Keratinocyte (primary cell): Measurements from ENCODE around the gene CGNL1. TPM values are rescaled to one million over a fixed set of nuclear protein-coding genes. Genes with fewer than 3 reads are reported as not detected.

Experiments
- DNase-seq: peaks from one replicate; pipeline ENCODE4 v3.0.0-alpha.2; 2011; ENCODE audit warnings: low read depth, missing footprints, low spot score
- FAIRE-seq: peaks from 2 replicates; lab custom pipeline; 2011; peaks lifted over from hg19 to GRCh38; lab: Jason Lieb, UNC
- H2AFZ ChIP-seq: 2 replicates; pipeline ENCODE4 v1.6.0; 2012; ENCODE audit warnings: low read length, control low read depth, inconsistent platforms; ENCODE audit not compliant: control insufficient read depth
- H3K27ac ChIP-seq: 2 replicates; pipeline ENCODE4 v1.5.1; 2011; ENCODE audit warnings: low read length; ENCODE audit not compliant: control insufficient read depth, insufficient read depth
- H3K27me3 ChIP-seq: 3 replicates; pipeline ENCODE4 v1.6.0; 2011; ENCODE audit warnings: low read length; ENCODE audit not compliant: control insufficient read depth, insufficient read depth; ENCODE audit errors: extremely low read depth
- H3K36me3 ChIP-seq, 2 experiments: 2 replicates in 1 of 2; 3 replicates in 1 of 2; pipeline ENCODE4 v1.5.1; 2011; ENCODE audit warnings: low read length in 2 of 2, mild to moderate bottlenecking in 1 of 2; ENCODE audit not compliant: control insufficient read depth in 2 of 2, insufficient read depth in 2 of 2; ENCODE audit errors: extremely low read depth in 1 of 2
- H3K4me1 ChIP-seq: 3 replicates; pipeline ENCODE4 v1.5.1; 2011; ENCODE audit warnings: low read length; ENCODE audit not compliant: control insufficient read depth, insufficient read depth; ENCODE audit errors: extremely low read depth
- H3K4me2 ChIP-seq: 3 replicates; pipeline ENCODE4 v1.6.0; 2011; ENCODE audit warnings: low read depth, low read length; ENCODE audit not compliant: control insufficient read depth, insufficient read depth; ENCODE audit errors: extremely low read depth
- H3K4me3 ChIP-seq, 3 experiments: fragments of 200-600 bp in 1 of 3; sonication (generic) in 1 of 3; 2 replicates in 2 of 3; 3 replicates in 1 of 3; pipeline ENCODE4 v1.5.1; 2011 to 2016; ENCODE audit warnings: low read length in 3 of 3, mild to moderate bottlenecking in 3 of 3, control low read depth in 2 of 3, inconsistent platforms in 1 of 3, low read depth in 1 of 3, mixed read lengths in 1 of 3, mixed run types in 1 of 3, moderate library complexity in 1 of 3; ENCODE audit not compliant: control insufficient read depth in 2 of 3, insufficient read depth in 2 of 3; ENCODE audit errors: extremely low read depth in 1 of 3
- H3K79me2 ChIP-seq: 2 replicates; pipeline ENCODE4 v1.6.0; 2012; ENCODE audit warnings: low read length; ENCODE audit not compliant: control insufficient read depth, insufficient read depth
- H3K9ac ChIP-seq: 3 replicates; pipeline ENCODE4 v1.6.0; 2011; ENCODE audit warnings: low read length; ENCODE audit not compliant: control insufficient read depth, insufficient read depth; ENCODE audit errors: extremely low read depth
- H3K9me1 ChIP-seq: 3 replicates; pipeline ENCODE4 v1.6.0; 2011; ENCODE audit warnings: low read length; ENCODE audit not compliant: control insufficient read depth, insufficient read depth; ENCODE audit errors: extremely low read depth
- H3K9me3 ChIP-seq: 2 replicates; pipeline ENCODE4 v1.5.1; 2012; ENCODE audit warnings: low read depth, low read length; ENCODE audit not compliant: control insufficient read depth
- H4K20me1 ChIP-seq: 3 replicates; pipeline ENCODE4 v1.6.0; 2011; ENCODE audit warnings: low read length; ENCODE audit not compliant: control insufficient read depth, insufficient read depth; ENCODE audit errors: extremely low read depth
- CTCF ChIP-seq, 3 experiments: IDR thresholded peaks in 1 of 3; conservative IDR thresholded peaks in 1 of 3; optimal IDR thresholded peaks in 1 of 3; 2 replicates in 2 of 3; 3 replicates in 1 of 3; pipeline versions ENCODE3 to v1.5.1; 2011; ENCODE audit warnings: low read length in 3 of 3, mild to moderate bottlenecking in 3 of 3, moderate library complexity in 2 of 3, control low read depth in 1 of 3, inconsistent platforms in 1 of 3; ENCODE audit not compliant: insufficient read depth in 2 of 3; ENCODE audit errors: extremely low read depth in 1 of 3
- EZH2 ChIP-seq: IDR thresholded peaks from one replicate; pipeline ENCODE4 v1.6.1; 2012; ENCODE audit warnings: inconsistent platforms, mild to moderate bottlenecking, low read length, moderate library complexity
- dilution Hi-C: fragments of 300-500 bp; cut with MboI; formaldehyde crosslinking; loops from one replicate; pipeline ENCODE4 v1.7.0; 2020; ENCODE audit warnings: low sequenced_read_pairs; ENCODE audit not compliant: extremely low pct_ligation_motif_present
- polyA plus RNA-seq, 5 experiments: library from polyadenylated mRNA; depleted of rRNA in 3 of 5; stranded (reverse) in 3 of 5; stranded (forward) in 1 of 5; unstranded in 1 of 5; fragments of >200 nt; gene quantifications; 1 replicate in 1 of 5; 2 replicates in 3 of 5; 3 replicates in 1 of 5; pipeline versions ENCODE4 v1.2.1 to v1.2.3, GENCODE V29; 2011 to 2012; ENCODE audit warnings: missing spikeins in 2 of 5, low read depth in 1 of 5, low replicate concordance in 1 of 5

The CGNL1 gene
- polyA plus RNA-seq, 1 donor (not counting 4 experiments of a cell fraction or from before 2014, with no cell fraction given), result 0.05 TPM

GRCh38 chr15:57571725-57572124 lies 195.4 kb downstream of the CGNL1 start:
- H3K9me1 ChIP-seq, result no peaks in the 10 kb centered on the region
- no peaks in the 10 kb centered on the region for H3K36me3 ChIP-seq
- no peaks in the 10 kb centered on the region for H3K79me2 ChIP-seq
- H3K4me2 ChIP-seq, result no peak overlapping the region
- H3K4me1 ChIP-seq, result peaks cover 16% of the 10 kb centered on the region
- peak overlapping the region; percentile 74 for H3K27ac ChIP-seq
- no peak for TF ChIP-seq EZH2
- no peak for TF ChIP-seq CTCF (optimal IDR thresholded peaks at IDR 0.05 in 1 of 3, IDR thresholded peaks at IDR 0.05 in 1 of 3, conservative IDR thresholded peaks at IDR 0.05 in 1 of 3; ENCODE audit: extremely low read depth in 1 of 3, insufficient read depth in 2 of 3, low read length in 3 of 3)
- H4K20me1 ChIP-seq, result no peaks in the 10 kb centered on the region
- H2AFZ ChIP-seq, result no peak overlapping the region
- no peak overlapping the region for H3K4me3 ChIP-seq
- dilution Hi-C loops, result no loop called here
- H3K9ac ChIP-seq, result no peak overlapping the region
- DNase-seq, result no peak
- H3K9me3 ChIP-seq, result no peaks in the 10 kb centered on the region
- no peaks in the 10 kb centered on the region for H3K27me3 ChIP-seq
- no peak for FAIRE-seq

- no peak overlapping the region for H3K27ac ChIP-seq
- no peaks in the 10 kb centered on the region for H3K79me2 ChIP-seq
- H3K4me1 ChIP-seq, result peaks cover 16% of the 10 kb centered on the region
- no peak overlapping the region for H3K9ac ChIP-seq
- H3K4me3 ChIP-seq, result no peak overlapping the region
- dilution Hi-C loops, result no loop called here
- H2AFZ ChIP-seq, result no peak overlapping the region
- H3K9me3 ChIP-seq, result no peaks in the 10 kb centered on the region
- no peaks in the 10 kb centered on the region for H4K20me1 ChIP-seq
- no peaks in the 10 kb centered on the region for H3K27me3 ChIP-seq
- FAIRE-seq (no peak), DNase-seq (no peak)
- no peaks in the 10 kb centered on the region for H3K9me1 ChIP-seq
- H3K36me3 ChIP-seq, result no peaks in the 10 kb centered on the region
- no peak overlapping the region for H3K4me2 ChIP-seq
- TF ChIP-seq CTCF (optimal IDR thresholded peaks at IDR 0.05 in 1 of 3, IDR thresholded peaks at IDR 0.05 in 1 of 3, conservative IDR thresholded peaks at IDR 0.05 in 1 of 3; ENCODE audit: extremely low read depth in 1 of 3, insufficient read depth in 2 of 3, low read length in 3 of 3), result no peak
Observed at GRCh38 chr15:57572468-57572867, 196.2 kb downstream of the CGNL1 start.
